Stimulated activated naive B cell treated with anti-CD40 and anti-IgM and Interleukin-4, amounts not matched to agents 10 μg/mL and 1 μg/mL and 100 μg/mL, for 72 hours (primary cell): ENCODE results near the gene PCP4L1.
"Not testable (repeated sequence)": the region's sequence is repeated elsewhere in the genome, so short reads cannot be mapped to it uniquely, and the experiment has no call there.

Source experiments
- ATAC-seq, 2 donors: fragments of 150-1000 bp; cut with Tn5 transposase; replicated peaks; 2 replicates each; pipeline ENCODE4 v1.10.0; 2021; ENCODE audit warnings: moderate library complexity in 1 of 2
- DNase-seq: peaks from one replicate; pipeline ENCODE4 v3.0.0; 2021
- H3K27ac Mint-ChIP-seq: one replicate; pipeline ENCODE4 v1.8.0; 2022; ENCODE audit warnings: mild to moderate bottlenecking, mixed read lengths
- H3K27me3 Mint-ChIP-seq, 2 donors: one replicate each; pipeline ENCODE4 v1.8.0; 2022; ENCODE audit warnings: mixed read lengths in 2 of 2
- H3K36me3 Mint-ChIP-seq, 2 donors: one replicate each; pipeline ENCODE4 v1.8.0; 2022; ENCODE audit warnings: mixed read lengths in 2 of 2, mild to moderate bottlenecking in 1 of 2
- H3K4me1 Mint-ChIP-seq, 2 donors: one replicate each; pipeline ENCODE4 v1.8.0; 2022; ENCODE audit warnings: mixed read lengths in 2 of 2, mild to moderate bottlenecking in 1 of 2
- H3K4me3 Mint-ChIP-seq, 2 donors: one replicate each; pipeline ENCODE4 v1.8.0; 2022; ENCODE audit warnings: mild to moderate bottlenecking in 2 of 2, mixed read lengths in 2 of 2, moderate library complexity in 1 of 2
- H3K9me3 Mint-ChIP-seq, 2 donors: one replicate each; pipeline ENCODE4 v1.8.0; 2022; ENCODE audit warnings: mixed read lengths in 2 of 2, mild to moderate bottlenecking in 1 of 2

The PCP4L1 gene

GRCh38 chr1:161224695-161225087, 33.9 kb upstream of the PCP4L1 start:
- H3K9me3 Mint-ChIP-seq, DNase-seq, H3K27ac Mint-ChIP-seq, H3K4me3 Mint-ChIP-seq, ATAC-seq: not testable (repeated sequence)
- peaks cover 24 to 30% of the 10 kb centered on the region in 2 donors for H3K4me1 Mint-ChIP-seq
- H3K36me3 Mint-ChIP-seq, result peaks cover 11 to 19% of the 10 kb centered on the region in 2 donors
- H3K27me3 Mint-ChIP-seq, result peaks cover 34 to 37% of the 10 kb centered on the region in 2 donors

GRCh38 chr1:161225178-161225533, 33.4 kb upstream of the PCP4L1 start:
- Mint-ChIP-seq H3K27me3 (peaks cover 29 to 33% of the 10 kb centered on the region in 2 donors), H3K36me3 (peaks cover 13 to 21% of the 10 kb centered on the region in 2 donors), H3K9me3 (no peaks in the 10 kb centered on the region), H3K4me1 (peaks cover 24 to 30% of the 10 kb centered on the region in 2 donors), H3K27ac (no peak overlapping the region), H3K4me3 (no peak overlapping the region)
- ATAC-seq (no peak), DNase-seq (no peak)

GRCh38 chr1:161225534-161226319, 32.8 kb upstream of the PCP4L1 start, which contains the start of gene TOMM40L:
TOMM40L (plus strand) TSS chr1:161226060; CDS start chr1:161226490, 430 bp downstream.
- ATAC-seq, result peak; percentile 97
- H3K4me3 Mint-ChIP-seq, result peak within 1 kb of the TSS; percentile 99 to 100
- H3K36me3 Mint-ChIP-seq, result peaks cover 19 to 27% of the 10 kb centered on the region in 2 donors
- no peaks in the 10 kb centered on the region for H3K9me3 Mint-ChIP-seq
- peak within 1 kb of the TSS; percentile 98 for H3K27ac Mint-ChIP-seq
- H3K4me1 Mint-ChIP-seq, result peaks cover 24 to 30% of the 10 kb centered on the region in 2 donors
- H3K27me3 Mint-ChIP-seq, result peaks cover 26 to 27% of the 10 kb centered on the region in 2 donors
- DNase-seq, result peak; percentile 89

- ATAC-seq (no peak), DNase-seq (no peak)
- H3K36me3 Mint-ChIP-seq, result peaks cover 21 to 29% of the 10 kb centered on the region in 2 donors
- H3K4me1 Mint-ChIP-seq, result peaks cover 24 to 30% of the 10 kb centered on the region in 2 donors
- peak overlapping the region; percentile 98 for H3K27ac Mint-ChIP-seq
- peaks cover 24 to 25% of the 10 kb centered on the region in 2 donors for H3K27me3 Mint-ChIP-seq
- no peaks in the 10 kb centered on the region for H3K9me3 Mint-ChIP-seq
- peak overlapping the region; percentile 99 to 100 for H3K4me3 Mint-ChIP-seq
Observed at GRCh38 chr1:161226320-161226711, 32.2 kb upstream of the PCP4L1 start.

GRCh38 chr1:161226759-161227158, 31.8 kb upstream of the PCP4L1 start:
- DNase-seq, result no peak
- H3K27me3 Mint-ChIP-seq, result peaks cover 24% of the 10 kb centered on the region in 2 donors
- peaks cover 21 to 29% of the 10 kb centered on the region in 2 donors for H3K36me3 Mint-ChIP-seq
- ATAC-seq, result no peak
- peak overlapping the region; percentile 99 to 100 for H3K4me3 Mint-ChIP-seq
- H3K4me1 Mint-ChIP-seq, result peaks cover 24 to 30% of the 10 kb centered on the region in 2 donors
- H3K27ac Mint-ChIP-seq, result peak overlapping the region; percentile 98
- no peaks in the 10 kb centered on the region for H3K9me3 Mint-ChIP-seq

GRCh38 chr1:161227196-161227871, 31.2 kb upstream of the PCP4L1 start:
- peaks cover 21 to 29% of the 10 kb centered on the region in 2 donors for H3K36me3 Mint-ChIP-seq
- DNase-seq (peak; percentile 64), ATAC-seq (peak; percentile 52 to 59)
- H3K27me3 Mint-ChIP-seq, result peaks cover 18% of the 10 kb centered on the region in 2 donors
- H3K9me3 Mint-ChIP-seq, result no peaks in the 10 kb centered on the region
- peak overlapping the region; percentile 99 to 100 for H3K4me3 Mint-ChIP-seq
- H3K27ac Mint-ChIP-seq, result peak overlapping the region; percentile 65
- H3K4me1 Mint-ChIP-seq, result peaks cover 24 to 30% of the 10 kb centered on the region in 2 donors

- peaks cover 21 to 29% of the 10 kb centered on the region in 2 donors for H3K36me3 Mint-ChIP-seq
- peaks cover 24 to 30% of the 10 kb centered on the region in 2 donors for H3K4me1 Mint-ChIP-seq
- H3K4me3 Mint-ChIP-seq, result peak overlapping the region; percentile 42 to 100
- no peaks in the 10 kb centered on the region for H3K9me3 Mint-ChIP-seq
- DNase-seq, result no peak
- peaks cover 11% of the 10 kb centered on the region in 2 donors for H3K27me3 Mint-ChIP-seq
- ATAC-seq, result no peak
- no peak overlapping the region for H3K27ac Mint-ChIP-seq
Observed at GRCh38 chr1:161228032-161228431, 30.5 kb upstream of the PCP4L1 start.

DNA sequence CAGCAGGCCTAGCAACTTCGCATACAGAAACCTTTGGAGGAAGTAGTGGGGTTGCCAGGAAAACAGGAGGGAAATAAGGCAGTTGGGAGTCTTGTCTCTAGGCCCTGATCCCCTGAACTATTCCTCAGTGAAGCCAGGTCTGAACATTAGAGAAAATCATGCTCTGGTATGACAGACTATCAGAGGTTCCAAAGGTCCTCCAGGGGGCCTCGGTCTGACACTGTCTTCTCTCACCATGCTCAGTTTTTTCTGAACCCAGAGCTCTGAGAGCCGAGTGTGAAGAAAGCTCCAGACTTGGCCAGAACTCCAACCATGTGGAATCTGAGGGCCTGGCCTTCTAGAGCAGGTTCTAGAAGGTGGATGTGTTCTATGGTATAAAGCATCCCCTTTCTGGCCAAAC, 28.6 kb upstream of the PCP4L1 start:
- ATAC-seq (no peak), DNase-seq (no peak)
- Mint-ChIP-seq H3K4me1 (peaks cover 24 to 30% of the 10 kb centered on the region in 2 donors), H3K4me3 (no peak overlapping the region), H3K9me3 (no peaks in the 10 kb centered on the region), H3K27ac (no peak overlapping the region), H3K27me3 (no peaks in the 10 kb centered on the region), H3K36me3 (peaks cover 21 to 29% of the 10 kb centered on the region in 2 donors)

DNA sequence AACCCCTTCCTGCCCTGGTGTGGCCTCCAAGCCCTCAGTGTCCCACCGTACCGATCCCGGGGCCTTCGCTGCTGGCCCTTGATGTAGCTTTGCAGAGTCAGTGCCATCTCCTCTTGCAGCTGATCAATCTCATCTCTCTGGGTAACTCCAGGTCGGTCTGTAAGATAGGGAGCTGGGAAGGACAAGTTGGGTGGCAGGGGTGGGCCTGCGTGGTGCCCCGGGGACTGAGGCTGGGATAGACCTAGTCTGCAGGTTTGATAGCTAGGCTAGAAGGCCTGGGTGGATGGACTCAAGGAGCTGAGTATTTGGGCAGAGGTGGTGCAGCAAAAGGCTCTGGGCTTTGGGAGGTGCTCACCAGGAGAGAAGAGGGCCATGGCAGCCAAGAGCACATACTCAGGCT, 27.8 kb upstream of the PCP4L1 start:
- no peak overlapping the region for H3K27ac Mint-ChIP-seq

DNA sequence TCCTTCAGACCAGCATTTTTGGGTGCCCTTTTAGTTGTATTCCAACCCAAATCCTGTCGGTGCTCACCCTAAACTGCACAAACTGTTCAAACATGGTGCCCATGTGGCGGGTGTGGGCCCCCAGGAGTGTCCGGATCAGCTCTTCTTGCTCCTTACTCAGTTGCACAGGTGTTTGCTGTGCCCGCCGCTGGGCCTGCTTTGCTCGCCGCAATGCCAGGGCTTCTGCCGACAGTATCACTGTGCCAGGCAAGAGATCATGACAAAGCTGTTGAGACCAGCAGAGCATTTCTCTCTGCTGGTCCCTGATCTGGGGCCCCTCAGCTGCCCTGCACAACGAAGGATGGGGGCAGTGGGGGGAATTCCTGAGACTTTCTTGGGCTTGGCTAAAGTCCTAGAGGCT, 25.4 kb upstream of the PCP4L1 start:
- peaks cover 17 to 24% of the 10 kb centered on the region in 2 donors for H3K36me3 Mint-ChIP-seq
- no peak for DNase-seq
- no peak for ATAC-seq
- no peak overlapping the region for H3K27ac Mint-ChIP-seq
- no peak overlapping the region for H3K4me3 Mint-ChIP-seq
- peaks cover 14 to 18% of the 10 kb centered on the region in 2 donors for H3K27me3 Mint-ChIP-seq
- H3K9me3 Mint-ChIP-seq, result no peaks in the 10 kb centered on the region
- H3K4me1 Mint-ChIP-seq, result peaks cover 1 to 2% of the 10 kb centered on the region in 2 donors

More for the DNA sequence above, 27.8 kb upstream of the PCP4L1 start:
- H3K4me3 Mint-ChIP-seq, result no peak overlapping the region
- peaks cover 2 to 6% of the 10 kb centered on the region in 2 donors for H3K27me3 Mint-ChIP-seq
- DNase-seq (no peak), ATAC-seq (no peak)
- H3K36me3 Mint-ChIP-seq, result peaks cover 21 to 29% of the 10 kb centered on the region in 2 donors
- H3K4me1 Mint-ChIP-seq, result peaks cover 19 to 24% of the 10 kb centered on the region in 2 donors
- H3K9me3 Mint-ChIP-seq, result no peaks in the 10 kb centered on the region

DNA sequence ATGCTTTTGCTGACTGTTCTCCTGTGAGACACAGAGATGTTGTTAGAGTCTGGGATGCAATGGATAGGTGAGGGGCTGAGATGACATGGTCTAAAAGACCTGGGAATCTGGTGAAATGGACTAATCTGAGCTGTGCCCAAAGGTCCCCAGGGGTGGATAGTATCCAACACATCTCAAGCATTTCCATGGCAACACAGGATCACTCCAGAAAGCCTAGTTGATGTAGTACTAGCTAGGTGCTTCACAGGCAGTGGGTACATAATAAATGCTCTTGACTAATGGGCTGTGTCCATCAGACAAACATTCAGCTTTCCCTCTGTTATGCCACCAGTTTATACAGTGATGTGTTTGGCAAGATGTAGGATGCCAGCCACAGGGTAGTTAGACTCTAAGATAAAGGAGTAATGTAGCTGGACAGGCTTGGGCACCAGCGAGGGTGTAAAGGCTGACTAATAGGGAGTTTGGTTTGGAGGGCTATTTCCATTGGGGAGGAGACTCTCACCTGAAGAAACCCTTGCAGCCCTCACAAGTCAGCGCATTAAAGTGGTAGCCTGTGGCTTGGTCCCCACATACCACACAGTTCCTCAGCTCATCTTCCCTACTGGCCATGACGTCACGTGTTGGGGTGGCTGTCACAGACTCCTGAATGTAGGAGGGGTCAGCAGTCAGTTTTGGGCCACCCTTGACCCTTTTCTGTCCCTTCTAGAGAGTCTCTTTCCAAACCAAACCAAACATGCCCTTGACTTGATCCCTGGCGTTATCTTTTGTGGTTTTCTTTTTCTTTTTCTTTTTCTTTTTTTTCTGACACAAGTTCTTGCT, 22.4 kb upstream of the PCP4L1 start:
- Mint-ChIP-seq H3K4me3 (no peak overlapping the region), H3K9me3 (no peaks in the 10 kb centered on the region), H3K36me3 (no peaks in the 10 kb centered on the region), H3K4me1 (no peaks in the 10 kb centered on the region), H3K27me3 (peaks cover 25 to 34% of the 10 kb centered on the region in 2 donors), H3K27ac (no peak overlapping the region)
- no peak for DNase-seq
- no peak for ATAC-seq

- peaks cover 25 to 34% of the 10 kb centered on the region in 2 donors for H3K27me3 Mint-ChIP-seq
- H3K27ac Mint-ChIP-seq, result no peak within 1 kb of the TSS
- ATAC-seq, result no peak
- peaks cover 5 to 6% of the 10 kb centered on the region in 2 donors for H3K4me1 Mint-ChIP-seq
- no peak within 1 kb of the TSS for H3K4me3 Mint-ChIP-seq
- no peaks in the 10 kb centered on the region for H3K36me3 Mint-ChIP-seq
- DNase-seq, result no peak
- no peaks in the 10 kb centered on the region for H3K9me3 Mint-ChIP-seq
Observed at GRCh38 chr1:161238039-161238473, 20.5 kb upstream of the PCP4L1 start, which contains the start of gene NR1I3. NR1I3 (minus strand) TSS chr1:161238203; CDS start chr1:161236565, 1,638 bp downstream.

GRCh38 chr1:161241682-161242081, 16.9 kb upstream of the PCP4L1 start:
- ATAC-seq (no peak), DNase-seq (no peak)
- Mint-ChIP-seq H3K27ac (no peak overlapping the region), H3K36me3 (no peaks in the 10 kb centered on the region), H3K4me1 (peaks cover 5 to 6% of the 10 kb centered on the region in 2 donors), H3K9me3 (no peaks in the 10 kb centered on the region), H3K27me3 (peaks cover 17 to 30% of the 10 kb centered on the region in 2 donors), H3K4me3 (no peak overlapping the region)

- peaks cover 15 to 33% of the 10 kb centered on the region in 2 donors for H3K27me3 Mint-ChIP-seq
- no peak overlapping the region for H3K27ac Mint-ChIP-seq
- peak in 1 of 2 donors; percentile 42 for ATAC-seq
- peaks cover 5 to 6% of the 10 kb centered on the region in 2 donors for H3K4me1 Mint-ChIP-seq
- no peak for DNase-seq
- H3K36me3 Mint-ChIP-seq, result no peaks in the 10 kb centered on the region
- H3K9me3 Mint-ChIP-seq, result no peaks in the 10 kb centered on the region
- no peak overlapping the region for H3K4me3 Mint-ChIP-seq
Observed at GRCh38 chr1:161242313-161242712, 16.2 kb upstream of the PCP4L1 start.
